Right atrium auricular region (tissue), 2 donors: Measurements from ENCODE around the gene SGMS2. TPM values are rescaled to one million over a fixed set of nuclear protein-coding genes. Genes with fewer than 3 reads are reported as not detected.

ENCODE experiments used
- DNase-seq: peaks from one replicate; pipeline ENCODE4 v3.0.0-alpha.2; 2019; ENCODE audit warnings: low spot score
- H3K27ac ChIP-seq, 2 donors: fragments of 200-600 bp; sonication (generic); 1 replicate in 1 of 2; 2 replicates in 1 of 2; pipeline ENCODE4 v1.5.1; 2016 to 2019
- H3K27me3 ChIP-seq, 2 donors: fragments of 200-600 bp; sonication (generic); one replicate each; pipeline versions ENCODE4 v1.5.1 to v1.6.0; 2017 to 2019
- H3K36me3 ChIP-seq: fragments of 200-600 bp; sonication (generic); one replicate; pipeline ENCODE4 v1.5.1; 2016
- H3K4me1 ChIP-seq, 2 donors: fragments of 200-600 bp; sonication (generic); one replicate each; pipeline versions ENCODE4 v1.5.1 to v1.6.0; 2017 to 2019
- H3K4me3 ChIP-seq, 2 donors: fragments of 200-600 bp; sonication (generic); 1 replicate in 1 of 2; 2 replicates in 1 of 2; pipeline ENCODE4 v1.5.1; 2017 to 2019; ENCODE audit warnings: mild to moderate bottlenecking in 1 of 2, moderate library complexity in 1 of 2
- H3K9me3 ChIP-seq, 2 donors: fragments of 200-600 bp; sonication (generic); one replicate each; pipeline ENCODE4 v1.5.1; 2019
- CTCF ChIP-seq, 2 donors: fragments of 200-600 bp; sonication (generic); IDR thresholded peaks; one replicate each; pipeline ENCODE4 v1.5.1; 2019; ENCODE audit warnings: antibody characterized with exemption in 2 of 2
- total RNA-seq, 2 donors: library from RNA; depleted of rRNA; stranded (reverse); fragments of >200 nt; gene quantifications; one replicate each; pipeline ENCODE4 v1.1.0, GENCODE V29; 2016

Gene SGMS2
- total RNA-seq, 2 donors from 2014 or later: 53.6 to 73.6 TPM

- Histone ChIP-seq H3K9me3 (no peaks in the 10 kb centered on the region), H3K36me3 (no peaks in the 10 kb centered on the region), H3K27me3 (no peaks in the 10 kb centered on the region), H3K4me3 (peak within 1 kb of the TSS; percentile 63 to 68), H3K4me1 (peaks cover 0 to 19% of the 10 kb centered on the region in 2 donors), H3K27ac (peak within 1 kb of the TSS; percentile 81 to 87)
- peak; percentile 88 for DNase-seq
- TF ChIP-seq CTCF (IDR thresholded peaks at IDR 0.05): peak in 1 of 2 donors; percentile 50
Observed at GRCh38 chr4:107930821-107931774, 106.4 kb downstream of the SGMS2 start, which contains the start of gene CYP2U1. CYP2U1 (plus strand) TSS chr4:107931549; CDS start chr4:107931644, 95 bp downstream.

GRCh38 chr4:107931775-107932321 lies 107.1 kb downstream of the SGMS2 start:
- Histone ChIP-seq H3K36me3 (no peaks in the 10 kb centered on the region), H3K9me3 (no peaks in the 10 kb centered on the region), H3K27ac (peak overlapping the region; percentile 81 to 87), H3K4me1 (peaks cover 0 to 19% of the 10 kb centered on the region in 2 donors), H3K27me3 (no peaks in the 10 kb centered on the region), H3K4me3 (peak overlapping the region; percentile 63 to 68)
- TF ChIP-seq CTCF (IDR thresholded peaks at IDR 0.05): no peak
- no peak for DNase-seq

- no peak for DNase-seq
- Histone ChIP-seq H3K27me3 (no peaks in the 10 kb centered on the region), H3K27ac (no peak overlapping the region), H3K9me3 (no peaks in the 10 kb centered on the region), H3K4me3 (no peak overlapping the region), H3K36me3 (no peaks in the 10 kb centered on the region), H3K4me1 (peaks cover 0 to 19% of the 10 kb centered on the region in 2 donors)
- no peak for TF ChIP-seq CTCF (IDR thresholded peaks at IDR 0.05)
Observed at GRCh38 chr4:107935246-107935645, 110.5 kb downstream of the SGMS2 start.

- Histone ChIP-seq H3K36me3 (no peaks in the 10 kb centered on the region), H3K4me3 (no peak overlapping the region), H3K27ac (no peak overlapping the region), H3K27me3 (no peaks in the 10 kb centered on the region), H3K9me3 (no peaks in the 10 kb centered on the region), H3K4me1 (peaks cover 0 to 13% of the 10 kb centered on the region in 2 donors)
- DNase-seq: no peak
- TF ChIP-seq CTCF (IDR thresholded peaks at IDR 0.05): no peak
Observed at GRCh38 chr4:107937040-107937439, 112.3 kb downstream of the SGMS2 start.

GRCh38 chr4:107939307-107939706 lies 114.6 kb downstream of the SGMS2 start:
- no peak overlapping the region for H3K4me3 ChIP-seq
- H3K36me3 ChIP-seq: no peaks in the 10 kb centered on the region
- H3K27ac ChIP-seq: no peak overlapping the region
- no peak for DNase-seq
- no peaks in the 10 kb centered on the region for H3K27me3 ChIP-seq
- TF ChIP-seq CTCF (IDR thresholded peaks at IDR 0.05): no peak
- no peaks in the 10 kb centered on the region for H3K4me1 ChIP-seq
- H3K9me3 ChIP-seq: no peaks in the 10 kb centered on the region
